ENCODE measurements around the gene PRICKLE4.

PRICKLE4 gene

DNA sequence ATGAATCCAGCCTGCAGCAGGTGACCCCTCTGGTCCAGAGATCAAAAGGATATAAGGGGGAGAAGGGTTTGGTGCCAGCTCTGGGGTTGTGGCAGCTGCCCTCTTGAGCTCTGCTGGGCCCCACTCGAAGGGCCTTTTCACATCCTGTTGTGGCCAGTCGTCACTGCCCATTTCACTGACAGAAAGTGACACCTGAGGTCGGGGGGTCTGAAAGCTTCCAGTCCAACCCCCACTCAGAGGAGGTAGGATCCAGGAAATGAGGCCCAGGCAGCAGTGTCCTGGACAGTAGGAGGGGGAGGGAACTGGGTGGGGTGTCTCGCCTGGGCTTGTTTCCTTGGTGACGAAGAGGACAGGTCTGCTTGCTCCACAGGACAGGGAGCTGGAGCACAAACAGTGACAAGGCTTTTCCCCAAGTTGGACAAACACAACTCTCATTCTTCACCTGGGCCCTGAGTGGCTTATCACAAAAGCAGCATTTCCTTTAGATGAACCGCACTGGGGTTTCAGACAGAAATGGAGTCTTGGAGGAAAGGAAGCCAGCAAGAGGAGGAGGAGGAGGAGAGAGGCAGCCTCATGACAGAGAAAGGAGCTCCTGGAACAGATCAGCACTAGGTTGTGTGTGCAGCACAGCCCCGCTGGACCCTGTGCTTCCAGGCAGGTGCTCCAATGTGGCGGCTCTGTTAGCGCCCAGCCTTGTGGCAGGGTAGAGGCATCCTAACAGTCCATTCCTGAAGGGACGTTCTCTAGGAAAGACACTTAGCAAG, 11.9 kb upstream of the PRICKLE4 start:
- Histone ChIP-seq H2AFZ (ENCODE audit: low read depth, low read length) (no peak overlapping the region), H3K9me3 (ENCODE audit: insufficient read depth, low read length) (no peaks in the 10 kb centered on the region), H3K4me2 (ENCODE audit: low read length) (no peak overlapping the region), H3K36me3 (replicated peaks; ENCODE audit: low read depth, low read length) (peaks cover 13% of the 10 kb centered on the region), H3K4me3 (ENCODE audit: low read length) (no peak overlapping the region), H3K27ac (ENCODE audit: low read length) (no peak overlapping the region), H3K79me2 (ENCODE audit: low read length) (no peaks in the 10 kb centered on the region), H3K4me1 (ENCODE audit: low read length) (no peaks in the 10 kb centered on the region), H4K20me1 (ENCODE audit: insufficient read depth, low read length) (no peaks in the 10 kb centered on the region), H3K9ac (ENCODE audit: low read length) (no peak overlapping the region), H3K27me3 (ENCODE audit: low read depth, low read length) (no peaks in the 10 kb centered on the region)
- no peak for TF ChIP-seq EZH2phosphoT487 (IDR thresholded peaks at IDR 0.05; ENCODE audit: low read depth)
- TF ChIP-seq, protein P1, sequence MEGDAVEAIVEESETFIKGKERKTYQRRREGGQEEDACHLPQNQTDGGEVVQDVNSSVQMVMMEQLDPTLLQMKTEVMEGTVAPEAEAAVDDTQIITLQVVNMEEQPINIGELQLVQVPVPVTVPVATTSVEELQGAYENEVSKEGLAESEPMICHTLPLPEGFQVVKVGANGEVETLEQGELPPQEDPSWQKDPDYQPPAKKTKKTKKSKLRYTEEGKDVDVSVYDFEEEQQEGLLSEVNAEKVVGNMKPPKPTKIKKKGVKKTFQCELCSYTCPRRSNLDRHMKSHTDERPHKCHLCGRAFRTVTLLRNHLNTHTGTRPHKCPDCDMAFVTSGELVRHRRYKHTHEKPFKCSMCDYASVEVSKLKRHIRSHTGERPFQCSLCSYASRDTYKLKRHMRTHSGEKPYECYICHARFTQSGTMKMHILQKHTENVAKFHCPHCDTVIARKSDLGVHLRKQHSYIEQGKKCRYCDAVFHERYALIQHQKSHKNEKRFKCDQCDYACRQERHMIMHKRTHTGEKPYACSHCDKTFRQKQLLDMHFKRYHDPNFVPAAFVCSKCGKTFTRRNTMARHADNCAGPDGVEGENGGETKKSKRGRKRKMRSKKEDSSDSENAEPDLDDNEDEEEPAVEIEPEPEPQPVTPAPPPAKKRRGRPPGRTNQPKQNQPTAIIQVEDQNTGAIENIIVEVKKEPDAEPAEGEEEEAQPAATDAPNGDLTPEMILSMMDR (IDR thresholded peaks at IDR 0.05; ENCODE audit: low read depth, low read length) = no peak

DNA sequence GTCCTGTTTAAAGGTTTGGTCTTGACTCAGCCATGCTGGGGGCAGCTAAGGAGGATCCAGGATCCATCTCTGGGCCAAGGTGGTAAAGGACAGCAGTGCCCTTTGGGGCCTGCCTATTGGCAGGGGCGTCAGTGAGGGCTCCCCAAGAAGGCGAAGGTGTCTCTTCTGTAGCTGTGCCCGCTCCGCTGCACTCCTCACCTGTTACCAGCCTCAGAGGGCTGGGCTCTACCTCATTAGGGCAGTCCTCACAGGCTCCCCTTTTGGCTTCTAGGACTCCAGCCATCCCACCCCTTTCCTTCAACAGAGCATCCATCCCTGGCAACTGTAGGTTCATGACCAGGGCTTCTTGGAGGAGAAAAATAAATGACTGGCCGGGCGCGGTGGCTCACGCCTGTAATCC, 11.2 kb upstream of the PRICKLE4 start:
- Histone ChIP-seq H3K4me1 (ENCODE audit: low read length) (no peaks in the 10 kb centered on the region), H3K9me3 (ENCODE audit: insufficient read depth, low read length) (no peaks in the 10 kb centered on the region), H3K27ac (ENCODE audit: low read length) (no peak overlapping the region), H2AFZ (ENCODE audit: low read depth, low read length) (no peak overlapping the region), H3K79me2 (ENCODE audit: low read length) (no peaks in the 10 kb centered on the region), H3K9ac (ENCODE audit: low read length) (no peak overlapping the region), H3K36me3 (replicated peaks; ENCODE audit: low read depth, low read length) (peaks cover 13% of the 10 kb centered on the region), H3K4me2 (ENCODE audit: low read length) (no peak overlapping the region), H4K20me1 (ENCODE audit: insufficient read depth, low read length) (no peaks in the 10 kb centered on the region), H3K27me3 (ENCODE audit: low read depth, low read length) (no peaks in the 10 kb centered on the region), H3K4me3 (ENCODE audit: low read length) (no peak overlapping the region)
- TF ChIP-seq EZH2phosphoT487 (IDR thresholded peaks at IDR 0.05; ENCODE audit: low read depth) = no peak
- TF ChIP-seq, protein P1 (IDR thresholded peaks at IDR 0.05; ENCODE audit: low read depth, low read length) = no peak

DNA sequence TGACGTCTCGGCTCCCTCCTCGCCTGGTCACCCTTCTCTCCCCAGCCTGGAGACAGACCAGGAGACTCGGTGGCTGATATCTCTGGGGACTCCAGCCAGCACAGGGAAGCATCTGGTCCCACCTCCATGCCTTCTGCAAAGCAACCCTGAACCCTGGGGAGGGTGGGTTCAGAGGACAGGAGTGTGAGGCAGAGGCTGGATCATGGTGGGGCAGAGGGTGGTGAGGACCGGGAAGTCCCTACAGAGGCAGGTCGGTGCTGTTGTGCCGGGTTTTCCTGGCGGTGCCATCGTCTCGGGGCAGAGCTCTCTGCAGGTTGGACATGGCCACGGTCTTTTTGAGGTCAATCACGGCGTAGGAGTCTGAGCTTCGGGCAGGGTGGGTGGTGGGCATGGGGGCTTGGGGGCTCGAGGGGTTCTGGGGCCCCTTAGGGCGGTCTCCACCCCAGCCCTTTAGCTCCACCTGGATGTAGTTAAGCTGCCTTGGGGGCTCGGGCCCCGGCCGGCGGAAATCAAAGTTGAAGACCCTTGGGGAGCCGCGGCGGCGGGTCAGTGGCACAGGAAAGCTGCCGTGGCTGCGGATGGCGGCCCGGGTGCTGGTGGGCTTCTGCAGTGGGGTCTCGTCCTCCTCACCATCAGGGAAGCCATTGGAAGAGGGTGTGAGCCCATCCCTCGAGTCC, 10.1 kb upstream of the PRICKLE4 start:
- H3K9me3 ChIP-seq (ENCODE audit: insufficient read depth, low read length) = no peaks in the 10 kb centered on the region
- no peak overlapping the region for H3K4me2 ChIP-seq (ENCODE audit: low read length)
- H2AFZ ChIP-seq (ENCODE audit: low read depth, low read length) = no peak overlapping the region
- no peak overlapping the region for H3K4me3 ChIP-seq (ENCODE audit: low read length)
- H3K27ac ChIP-seq (ENCODE audit: low read length) = no peak overlapping the region
- no peaks in the 10 kb centered on the region for H3K79me2 ChIP-seq (ENCODE audit: low read length)
- H3K4me1 ChIP-seq (ENCODE audit: low read length) = no peaks in the 10 kb centered on the region
- no peak overlapping the region for H3K9ac ChIP-seq (ENCODE audit: low read length)
- TF ChIP-seq, protein P1 (IDR thresholded peaks at IDR 0.05; ENCODE audit: low read depth, low read length) = no peak
- TF ChIP-seq EZH2phosphoT487 (IDR thresholded peaks at IDR 0.05; ENCODE audit: low read depth) = no peak
- no peaks in the 10 kb centered on the region for H4K20me1 ChIP-seq (ENCODE audit: insufficient read depth, low read length)
- no peaks in the 10 kb centered on the region for H3K27me3 ChIP-seq (ENCODE audit: low read depth, low read length)
- H3K36me3 ChIP-seq (replicated peaks; ENCODE audit: low read depth, low read length) = peaks cover 20% of the 10 kb centered on the region

Measured in OCI-LY3 (cell line).